ENCODE data around the gene OTOF.

The OTOF gene

GRCh38 chr2:26483027-26483326, 5.1 kb upstream of the OTOF start:
- no peak for TF ChIP-seq TAF1 (IDR thresholded peaks at IDR 0.05; ENCODE audit: low read depth)
- no peak for TF ChIP-seq ZBTB7A (IDR thresholded peaks at IDR 0.05; ENCODE audit: low read depth)
- TF ChIP-seq FOXM1 (IDR thresholded peaks at IDR 0.05; ENCODE audit: borderline replicate concordance, low read depth), result no peak
- no peak for TF ChIP-seq EGR1 (IDR thresholded peaks at IDR 0.05)
- no peak for TF ChIP-seq YY1 (IDR thresholded peaks at IDR 0.05; ENCODE audit: low read depth)
- no peak for TF ChIP-seq REST (IDR thresholded peaks at IDR 0.05; ENCODE audit: low read depth)
- TF ChIP-seq CREB1 (IDR thresholded peaks at IDR 0.05; ENCODE audit: low read depth), result no peak
- TF ChIP-seq EP300 (IDR thresholded peaks at IDR 0.05; ENCODE audit: borderline replicate concordance), result no peak
- no peak for TF ChIP-seq MAX (IDR thresholded peaks at IDR 0.05)
- TF ChIP-seq NFIC (IDR thresholded peaks at IDR 0.05), result no peak
- TF ChIP-seq RAD21 (IDR thresholded peaks at IDR 0.05; ENCODE audit: low read depth), result no peak
- TF ChIP-seq TEAD4 (IDR thresholded peaks at IDR 0.05), result no peak
- TF ChIP-seq TCF12 (IDR thresholded peaks at IDR 0.05; ENCODE audit: low read depth), result no peak
- no peak for TF ChIP-seq CEBPB (IDR thresholded peaks at IDR 0.05)
- no peak for TF ChIP-seq USF1 (IDR thresholded peaks at IDR 0.05)

GRCh38 chr2:26482211-26483026, 4.5 kb upstream of the OTOF start:
- TF ChIP-seq FOXM1 (IDR thresholded peaks at IDR 0.05; ENCODE audit: borderline replicate concordance, low read depth) (no peak), USF1 (IDR thresholded peaks at IDR 0.05) (no peak), RAD21 (IDR thresholded peaks at IDR 0.05; ENCODE audit: low read depth) (no peak), TAF1 (IDR thresholded peaks at IDR 0.05; ENCODE audit: low read depth) (no peak), TCF12 (IDR thresholded peaks at IDR 0.05; ENCODE audit: low read depth) (no peak)

GRCh38 chr2:26481706-26482105, 3.8 kb upstream of the OTOF start:
- TF ChIP-seq MAX (IDR thresholded peaks at IDR 0.05), result no peak
- TF ChIP-seq NFIC (IDR thresholded peaks at IDR 0.05), result no peak
- no peak for TF ChIP-seq TEAD4 (IDR thresholded peaks at IDR 0.05)
- TF ChIP-seq TCF12 (IDR thresholded peaks at IDR 0.05; ENCODE audit: low read depth), result no peak
- TF ChIP-seq CEBPB (IDR thresholded peaks at IDR 0.05), result no peak
- TF ChIP-seq RAD21 (IDR thresholded peaks at IDR 0.05; ENCODE audit: low read depth), result no peak
- no peak for TF ChIP-seq TAF1 (IDR thresholded peaks at IDR 0.05; ENCODE audit: low read depth)

- TF ChIP-seq CREB1 (IDR thresholded peaks at IDR 0.05; ENCODE audit: low read depth) (no peak), MAX (IDR thresholded peaks at IDR 0.05) (no peak), NFIC (IDR thresholded peaks at IDR 0.05) (no peak), FOXM1 (IDR thresholded peaks at IDR 0.05; ENCODE audit: borderline replicate concordance, low read depth) (no peak), EGR1 (IDR thresholded peaks at IDR 0.05) (no peak), CEBPB (IDR thresholded peaks at IDR 0.05) (no peak), TAF1 (IDR thresholded peaks at IDR 0.05; ENCODE audit: low read depth) (no peak), TCF12 (IDR thresholded peaks at IDR 0.05; ENCODE audit: low read depth) (no peak), RAD21 (IDR thresholded peaks at IDR 0.05; ENCODE audit: low read depth) (no peak), ZBTB7A (IDR thresholded peaks at IDR 0.05; ENCODE audit: low read depth) (no peak), REST (IDR thresholded peaks at IDR 0.05; ENCODE audit: low read depth) (no peak), TEAD4 (IDR thresholded peaks at IDR 0.05) (no peak), YY1 (IDR thresholded peaks at IDR 0.05; ENCODE audit: low read depth) (no peak)
Observed at GRCh38 chr2:26480566-26481423, 2.9 kb upstream of the OTOF start.

Data from Ishikawa (cell line).